ENCODE data around the gene LARP4B.

The LARP4B gene

DNA sequence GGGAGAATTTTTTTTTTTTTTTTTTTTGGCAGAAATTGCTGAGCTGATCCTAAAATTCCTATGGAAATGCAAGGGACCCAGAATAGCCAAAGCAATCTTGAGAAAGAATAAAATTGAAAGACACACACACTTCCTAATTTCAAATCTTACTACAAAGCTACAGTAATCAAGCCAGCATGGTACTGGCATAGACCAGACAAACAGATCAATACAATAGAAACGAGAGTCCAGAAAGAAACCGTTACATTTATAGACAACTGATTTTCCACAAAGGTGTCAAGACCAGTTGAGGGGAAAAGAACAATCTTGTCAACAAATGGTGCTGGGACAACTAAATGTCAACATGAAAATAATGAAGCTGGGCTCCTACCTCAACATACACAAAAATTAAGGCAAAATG lies 34.5 kb downstream of the LARP4B start:
- Histone ChIP-seq H3K9me3 (ENCODE audit: control insufficient read depth, insufficient read depth, low read length) (no peaks in the 10 kb centered on the region), H3K27ac (ENCODE audit: low read depth, low read length) (no peak overlapping the region), H3K79me2 (ENCODE audit: control insufficient read depth, low read length) (peaks cover 96% of the 10 kb centered on the region), H3K4me3 (ENCODE audit: low read length) (no peak overlapping the region), H3K4me2 (ENCODE audit: low read length) (no peak overlapping the region), H4K20me1 (ENCODE audit: control insufficient read depth, insufficient read depth, low read depth, low read length) (peaks cover 10% of the 10 kb centered on the region), H3F3A (ENCODE audit: control insufficient read depth, insufficient read depth) (peaks cover 1% of the 10 kb centered on the region), H3K4me1 (ENCODE audit: control insufficient read depth, low read length) (no peaks in the 10 kb centered on the region), H3K36me3 (ENCODE audit: control insufficient read depth, low read length) (peaks cover 22% of the 10 kb centered on the region), H3K27me3 (ENCODE audit: control insufficient read depth, low read length) (no peaks in the 10 kb centered on the region), H3K9me2 (replicated peaks; ENCODE audit: control insufficient read depth, low read length) (no peaks in the 10 kb centered on the region)
- TF ChIP-seq EZH2phosphoT487 (IDR thresholded peaks at IDR 0.05; ENCODE audit: borderline replicate concordance, low read length): no peak
- TF ChIP-seq, protein P1, sequence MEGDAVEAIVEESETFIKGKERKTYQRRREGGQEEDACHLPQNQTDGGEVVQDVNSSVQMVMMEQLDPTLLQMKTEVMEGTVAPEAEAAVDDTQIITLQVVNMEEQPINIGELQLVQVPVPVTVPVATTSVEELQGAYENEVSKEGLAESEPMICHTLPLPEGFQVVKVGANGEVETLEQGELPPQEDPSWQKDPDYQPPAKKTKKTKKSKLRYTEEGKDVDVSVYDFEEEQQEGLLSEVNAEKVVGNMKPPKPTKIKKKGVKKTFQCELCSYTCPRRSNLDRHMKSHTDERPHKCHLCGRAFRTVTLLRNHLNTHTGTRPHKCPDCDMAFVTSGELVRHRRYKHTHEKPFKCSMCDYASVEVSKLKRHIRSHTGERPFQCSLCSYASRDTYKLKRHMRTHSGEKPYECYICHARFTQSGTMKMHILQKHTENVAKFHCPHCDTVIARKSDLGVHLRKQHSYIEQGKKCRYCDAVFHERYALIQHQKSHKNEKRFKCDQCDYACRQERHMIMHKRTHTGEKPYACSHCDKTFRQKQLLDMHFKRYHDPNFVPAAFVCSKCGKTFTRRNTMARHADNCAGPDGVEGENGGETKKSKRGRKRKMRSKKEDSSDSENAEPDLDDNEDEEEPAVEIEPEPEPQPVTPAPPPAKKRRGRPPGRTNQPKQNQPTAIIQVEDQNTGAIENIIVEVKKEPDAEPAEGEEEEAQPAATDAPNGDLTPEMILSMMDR (IDR thresholded peaks at IDR 0.05; ENCODE audit: low read depth, low read length, poor library complexity, severe bottlenecking): no peak

DNA sequence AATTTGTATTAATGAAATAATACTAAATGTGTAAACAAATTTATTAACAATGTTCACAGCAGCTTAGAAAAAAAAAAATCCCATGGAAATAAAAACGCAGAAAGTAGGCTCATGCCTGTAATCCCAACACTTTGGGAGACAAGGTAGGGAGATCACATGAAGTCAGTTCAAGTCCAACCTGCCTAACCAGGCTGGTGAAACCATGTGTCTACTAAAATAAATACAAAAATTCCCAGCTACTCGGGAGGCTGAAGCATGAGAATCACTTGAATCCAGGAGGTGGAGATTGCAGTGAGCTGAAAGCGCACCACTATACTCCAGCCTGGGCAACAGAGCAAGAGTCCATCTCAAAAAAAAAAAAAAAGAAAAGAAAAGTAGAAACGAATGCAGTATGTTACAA lies 36.2 kb downstream of the LARP4B start:
- H3K9me2 ChIP-seq (replicated peaks; ENCODE audit: control insufficient read depth, low read length): no peaks in the 10 kb centered on the region
- TF ChIP-seq, protein P1 (IDR thresholded peaks at IDR 0.05; ENCODE audit: low read depth, low read length, poor library complexity, severe bottlenecking): no peak
- no peak for TF ChIP-seq EZH2phosphoT487 (IDR thresholded peaks at IDR 0.05; ENCODE audit: borderline replicate concordance, low read length)
- H3K9me3 ChIP-seq (ENCODE audit: control insufficient read depth, insufficient read depth, low read length): no peaks in the 10 kb centered on the region
- no peaks in the 10 kb centered on the region for H3K27me3 ChIP-seq (ENCODE audit: control insufficient read depth, low read length)
- H4K20me1 ChIP-seq (ENCODE audit: control insufficient read depth, insufficient read depth, low read depth, low read length): peaks cover 7% of the 10 kb centered on the region; the same call in 1 of the 2 replicates
- H3K4me1 ChIP-seq (ENCODE audit: control insufficient read depth, low read length): no peaks in the 10 kb centered on the region
- peaks cover 4% of the 10 kb centered on the region; the same call in 1 of the 2 replicates for H3F3A ChIP-seq (ENCODE audit: control insufficient read depth, insufficient read depth)
- no peak overlapping the region for H3K4me2 ChIP-seq (ENCODE audit: low read length)
- no peak overlapping the region for H3K27ac ChIP-seq (ENCODE audit: low read depth, low read length)
- H3K36me3 ChIP-seq (ENCODE audit: control insufficient read depth, low read length): peaks cover 14% of the 10 kb centered on the region
- no peak overlapping the region for H3K4me3 ChIP-seq (ENCODE audit: low read length)
- peaks cover 98% of the 10 kb centered on the region for H3K79me2 ChIP-seq (ENCODE audit: control insufficient read depth, low read length)

DNA sequence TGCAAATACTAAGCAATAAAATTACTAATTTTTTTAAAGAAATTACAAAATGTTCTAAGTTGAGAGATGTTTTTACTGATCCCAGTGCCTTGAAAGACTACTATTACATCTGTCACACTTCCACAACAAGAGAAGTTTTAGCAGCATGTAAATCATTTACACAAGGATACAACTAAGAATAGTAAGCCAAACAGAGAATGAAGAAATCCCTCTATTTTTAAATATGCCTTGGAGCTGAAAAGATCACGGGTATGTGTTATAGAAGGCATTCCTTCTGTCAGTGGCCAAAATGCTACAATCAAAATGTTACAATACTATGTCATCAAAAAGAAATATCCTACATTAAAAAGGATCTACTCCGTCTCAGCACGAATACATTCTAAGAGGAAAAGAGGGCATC lies 52.6 kb downstream of the LARP4B start:
- Histone ChIP-seq H3K27ac (ENCODE audit: low read depth, low read length) (no peak overlapping the region), H3K9me3 (ENCODE audit: control insufficient read depth, insufficient read depth, low read length) (no peaks in the 10 kb centered on the region), H3K36me3 (ENCODE audit: control insufficient read depth, low read length) (peaks cover 87% of the 10 kb centered on the region), H4K20me1 (ENCODE audit: control insufficient read depth, insufficient read depth, low read depth, low read length) (peaks cover 5% of the 10 kb centered on the region; the same call in 1 of the 2 replicates), H3K9me2 (replicated peaks; ENCODE audit: control insufficient read depth, low read length) (no peaks in the 10 kb centered on the region), H3K4me3 (ENCODE audit: low read length) (no peak overlapping the region), H3K27me3 (ENCODE audit: control insufficient read depth, low read length) (no peaks in the 10 kb centered on the region), H3K79me2 (ENCODE audit: control insufficient read depth, low read length) (peaks cover 84% of the 10 kb centered on the region), H3F3A (ENCODE audit: control insufficient read depth, insufficient read depth) (peaks cover 5% of the 10 kb centered on the region; the same call in 1 of the 2 replicates), H3K4me2 (ENCODE audit: low read length) (no peak overlapping the region), H3K4me1 (ENCODE audit: control insufficient read depth, low read length) (no peaks in the 10 kb centered on the region)
- no peak for TF ChIP-seq EZH2phosphoT487 (IDR thresholded peaks at IDR 0.05; ENCODE audit: borderline replicate concordance, low read length)
- TF ChIP-seq, protein P1 (IDR thresholded peaks at IDR 0.05; ENCODE audit: low read depth, low read length, poor library complexity, severe bottlenecking): no peak

Measured in DOHH2 (cell line).